Kidney (tissue), 14 donors: ENCODE data around the gene LDLRAP1. TPM values are rescaled to one million over a fixed set of nuclear protein-coding genes. Genes with fewer than 3 reads are reported as not detected.

Experiments used
- DNase-seq, 5 donors: peaks; one replicate each; pipeline ENCODE4 v3.0.0-alpha.2; 2013 to 2020
- FAIRE-seq: peaks from 2 replicates; lab custom pipeline; 2012; peaks lifted over from hg19 to GRCh38; lab: Jason Lieb, UNC
- H3K27ac ChIP-seq, 2 donors: one replicate each; pipeline ENCODE4 v1.7.0; 2013; ENCODE audit warnings: low read depth in 2 of 2, low read length in 2 of 2, inconsistent platforms in 1 of 2
- H3K27me3 ChIP-seq: one replicate; pipeline ENCODE4 v1.7.1; 2013; ENCODE audit warnings: low read length, inconsistent platforms; ENCODE audit not compliant: control insufficient read depth, insufficient read depth
- H3K36me3 ChIP-seq, 3 donors: one replicate each; pipeline versions ENCODE4 v1.7.0 to v1.7.1; 2013; ENCODE audit warnings: low read length in 3 of 3, control low read depth in 1 of 3, inconsistent platforms in 1 of 3; ENCODE audit not compliant: insufficient read depth in 3 of 3, control insufficient read depth in 2 of 3
- H3K4me1 ChIP-seq, 3 donors: one replicate each; pipeline versions ENCODE4 v1.7.0 to v1.7.1; 2013; ENCODE audit warnings: low read length in 3 of 3, inconsistent platforms in 1 of 3, low read depth in 1 of 3; ENCODE audit not compliant: control insufficient read depth in 2 of 3, insufficient read depth in 2 of 3
- H3K4me3 ChIP-seq, 3 donors: one replicate each; pipeline versions ENCODE4 v1.7.0 to v1.8.1; 2013; ENCODE audit warnings: low read length in 3 of 3, control low read depth in 1 of 3, inconsistent platforms in 1 of 3
- H3K9ac ChIP-seq, 3 donors: one replicate each; pipeline versions ENCODE4 v1.7.0 to v1.7.1; 2013; ENCODE audit warnings: low read length in 3 of 3, control low read depth in 1 of 3, inconsistent platforms in 1 of 3
- H3K9me3 ChIP-seq, 3 donors: one replicate each; pipeline versions ENCODE4 v1.7.0 to v1.7.1; 2013; ENCODE audit warnings: low read length in 3 of 3, control low read depth in 1 of 3, inconsistent platforms in 1 of 3; ENCODE audit not compliant: control insufficient read depth in 2 of 3, insufficient read depth in 1 of 3
- intact Hi-C: fragments of 100-400 bp; cut with DNase I; formaldehyde crosslinking; loops from one replicate; pipeline ENCODE4 v1.11.1; 2022
- polyA plus RNA-seq: library from polyadenylated mRNA; stranded (reverse); fragments of 350-450 nt; fragmentation: Illumina TruSeq; extraction: RNeasy Lipid Tissue Mini Kit (QIAGEN cat#74804); gene quantifications from one replicate; pipeline ENCODE4 v1.2.3, GENCODE V29; 2014; ENCODE audit warnings: low read depth, low replicate concordance; ENCODE audit not compliant: insufficient read depth
- total RNA-seq: library from RNA; stranded (reverse); fragmentation: NEBNext Ultra II Directional; extraction: Animal tissue kit (Norgen Biotek cat#: 25700); gene quantifications from one replicate; pipeline ENCODE4 v1.2.1, GENCODE V29; 2021
- TF ChIP-seq, protein P1 (sequence below): IDR thresholded peaks from 3 replicates; pipeline ENCODE4 v1.5.1; 2012; ENCODE audit warnings: mild to moderate bottlenecking, moderate library complexity, borderline replicate concordance; ENCODE audit not compliant: insufficient read depth; ENCODE audit errors: extremely low read depth
- donor health status: control.
- donor health status: control.
- donor health status: control.
- donor health status: control.
- donor health status: control.
- donor health status: DM: yes; HTN: yes; CAD: no.
- donor health status: Normal renal cell carcinoma (clear cell type).

The LDLRAP1 gene
- total and polyA plus RNA-seq, 2 donors from 2014 or later, result 14.4 to 26.2 TPM

DNA sequence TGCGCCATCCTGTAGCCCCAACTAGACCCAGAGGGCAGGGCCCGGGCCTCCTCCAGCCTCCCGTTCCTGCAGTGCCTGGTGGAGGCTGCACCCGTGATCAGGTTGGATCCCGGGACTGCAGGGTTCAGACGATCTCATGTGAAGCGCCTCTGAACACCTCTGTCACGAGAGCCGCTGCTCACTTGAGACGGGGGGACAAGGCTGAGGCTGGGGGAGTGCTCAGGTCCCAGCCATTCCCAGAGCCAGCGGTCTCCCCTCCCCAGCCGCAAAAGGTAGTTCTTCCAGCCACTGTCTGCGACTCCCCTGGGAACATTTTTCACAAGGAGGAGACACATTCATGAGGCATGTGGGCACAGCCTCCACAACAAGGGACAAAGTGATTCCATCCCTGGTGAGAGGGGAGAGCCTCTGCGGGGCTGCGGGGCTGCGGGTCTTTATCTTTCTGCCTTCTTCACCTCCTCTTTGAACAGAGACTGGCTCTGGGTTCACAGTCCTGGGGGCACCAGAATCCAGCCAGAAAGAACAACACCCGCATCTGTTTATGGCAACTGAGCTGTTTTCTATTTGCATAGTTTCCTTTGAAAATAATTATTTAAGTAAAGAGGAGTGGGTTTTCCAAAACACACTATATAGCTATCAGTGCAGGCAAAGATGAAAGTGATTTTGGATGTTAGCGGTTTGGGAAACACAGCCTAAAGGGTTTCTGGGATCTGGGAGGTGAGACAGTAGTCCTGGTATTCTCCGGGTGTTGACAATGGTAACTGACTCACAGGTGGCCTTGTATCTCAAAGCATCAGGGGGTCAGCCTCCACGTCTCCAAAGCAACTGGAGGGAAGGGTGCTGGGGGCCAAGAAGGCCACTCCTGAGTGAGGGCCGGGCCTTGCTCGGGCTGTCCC lies 13.0 kb upstream of the LDLRAP1 start:
- intact Hi-C loops, result no loop called here
- TF ChIP-seq, protein P1, sequence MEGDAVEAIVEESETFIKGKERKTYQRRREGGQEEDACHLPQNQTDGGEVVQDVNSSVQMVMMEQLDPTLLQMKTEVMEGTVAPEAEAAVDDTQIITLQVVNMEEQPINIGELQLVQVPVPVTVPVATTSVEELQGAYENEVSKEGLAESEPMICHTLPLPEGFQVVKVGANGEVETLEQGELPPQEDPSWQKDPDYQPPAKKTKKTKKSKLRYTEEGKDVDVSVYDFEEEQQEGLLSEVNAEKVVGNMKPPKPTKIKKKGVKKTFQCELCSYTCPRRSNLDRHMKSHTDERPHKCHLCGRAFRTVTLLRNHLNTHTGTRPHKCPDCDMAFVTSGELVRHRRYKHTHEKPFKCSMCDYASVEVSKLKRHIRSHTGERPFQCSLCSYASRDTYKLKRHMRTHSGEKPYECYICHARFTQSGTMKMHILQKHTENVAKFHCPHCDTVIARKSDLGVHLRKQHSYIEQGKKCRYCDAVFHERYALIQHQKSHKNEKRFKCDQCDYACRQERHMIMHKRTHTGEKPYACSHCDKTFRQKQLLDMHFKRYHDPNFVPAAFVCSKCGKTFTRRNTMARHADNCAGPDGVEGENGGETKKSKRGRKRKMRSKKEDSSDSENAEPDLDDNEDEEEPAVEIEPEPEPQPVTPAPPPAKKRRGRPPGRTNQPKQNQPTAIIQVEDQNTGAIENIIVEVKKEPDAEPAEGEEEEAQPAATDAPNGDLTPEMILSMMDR, result no peak
- Histone ChIP-seq H3K4me3 (no peak overlapping the region), H3K4me1 (no peaks in the 10 kb centered on the region), H3K9me3 (peaks cover 0 to 2% (median 0%) of the 10 kb centered on the region in 3 donors), H3K36me3 (no peaks in the 10 kb centered on the region), H3K27me3 (no peaks in the 10 kb centered on the region), H3K9ac (no peak overlapping the region), H3K27ac (no peak overlapping the region)
- FAIRE-seq (no peak), DNase-seq (peak in 3 of 5 donors; percentile 44 to 60 (median 51))

- intact Hi-C loops, result no loop called here
- Histone ChIP-seq H3K4me3 (no peak overlapping the region), H3K4me1 (no peaks in the 10 kb centered on the region), H3K9ac (no peak overlapping the region), H3K27me3 (no peaks in the 10 kb centered on the region), H3K9me3 (no peaks in the 10 kb centered on the region), H3K27ac (no peak overlapping the region), H3K36me3 (no peaks in the 10 kb centered on the region)
- DNase-seq (no peak), FAIRE-seq (no peak)
- TF ChIP-seq, protein P1, result no peak
Observed at GRCh38 chr1:25531082-25531461, 12.3 kb upstream of the LDLRAP1 start.

DNA sequence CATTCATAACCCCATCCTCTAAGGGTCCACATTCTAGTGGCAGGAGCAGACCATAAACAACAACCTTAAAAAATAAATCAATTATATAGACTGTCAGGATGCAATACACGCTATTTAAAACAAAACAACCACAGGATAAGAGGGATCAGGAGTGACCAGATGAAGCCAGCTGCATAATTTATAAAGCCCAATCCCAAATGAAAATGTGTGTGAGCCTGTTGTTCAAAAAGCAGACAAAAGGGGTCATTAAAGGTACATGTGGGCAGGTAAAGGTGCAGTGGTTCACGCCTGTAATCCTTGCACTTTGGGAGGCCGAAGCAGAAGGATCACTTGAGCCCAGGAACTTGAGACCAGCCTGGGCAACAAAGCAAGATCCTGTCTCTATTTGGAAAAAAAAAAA lies 10.4 kb upstream of the LDLRAP1 start:
- TF ChIP-seq, protein P1, result no peak
- H3K9ac ChIP-seq, result no peak overlapping the region

More for the DNA sequence above, 10.4 kb upstream of the LDLRAP1 start:
- no peak overlapping the region for H3K4me3 ChIP-seq
- H3K27me3 ChIP-seq, result no peaks in the 10 kb centered on the region
- no peak for FAIRE-seq
- DNase-seq, result no peak
- H3K27ac ChIP-seq, result no peak overlapping the region
- intact Hi-C loops, result no loop called here
- H3K9me3 ChIP-seq, result no peaks in the 10 kb centered on the region
- no peaks in the 10 kb centered on the region for H3K4me1 ChIP-seq
- H3K36me3 ChIP-seq, result no peaks in the 10 kb centered on the region
